GM18870 (cell line): ENCODE data around the gene SMCO4.

Experiments
- ATAC-seq: cut with Tn5 transposase; IDR thresholded peaks from one replicate; pipeline ENCODE4 v1.9.1; 2021; ENCODE audit warnings: moderate library complexity; ENCODE audit not compliant: unreplicated experiment

Gene SMCO4

GRCh38 chr11:93510196-93510873 lies 32.9 kb downstream of the SMCO4 start:
- no peak for ATAC-seq

GRCh38 chr11:93507517-93507916 lies 35.7 kb downstream of the SMCO4 start:
- no peak for ATAC-seq

- no peak for ATAC-seq
Observed at GRCh38 chr11:93505703-93506102, 37.5 kb downstream of the SMCO4 start.

- no peak for ATAC-seq
Observed at GRCh38 chr11:93504110-93505095, 38.8 kb downstream of the SMCO4 start.

GRCh38 chr11:93501856-93502255 lies 41.3 kb downstream of the SMCO4 start:
- no peak for ATAC-seq

- no peak for ATAC-seq
Observed at GRCh38 chr11:93500759-93501158, 42.4 kb downstream of the SMCO4 start.

- ATAC-seq: no peak
Observed at GRCh38 chr11:93498641-93499040, 44.5 kb downstream of the SMCO4 start.

GRCh38 chr11:93498161-93498560 lies 45.0 kb downstream of the SMCO4 start:
- no peak for ATAC-seq

- no peak for ATAC-seq
Observed at GRCh38 chr11:93497596-93497995, 45.6 kb downstream of the SMCO4 start.

GRCh38 chr11:93494357-93494756 lies 48.8 kb downstream of the SMCO4 start:
- no peak for ATAC-seq

GRCh38 chr11:93493252-93493897 lies 49.8 kb downstream of the SMCO4 start:
- ATAC-seq: no peak

GRCh38 chr11:93492464-93493251 lies 50.5 kb downstream of the SMCO4 start:
- ATAC-seq: no peak

- no peak for ATAC-seq
Observed at GRCh38 chr11:93491973-93492372, 51.2 kb downstream of the SMCO4 start.

- ATAC-seq: no peak
Observed at GRCh38 chr11:93490996-93491618, 52.1 kb downstream of the SMCO4 start.

- ATAC-seq: no peak
Observed at GRCh38 chr11:93489841-93490240, 53.4 kb downstream of the SMCO4 start.

GRCh38 chr11:93487032-93487483 lies 56.1 kb downstream of the SMCO4 start:
- no peak for ATAC-seq

GRCh38 chr11:93485983-93486382 lies 57.2 kb downstream of the SMCO4 start:
- ATAC-seq: no peak

- no peak for ATAC-seq
Observed at GRCh38 chr11:93484716-93485115, 58.5 kb downstream of the SMCO4 start.

- no peak for ATAC-seq
Observed at GRCh38 chr11:93482556-93482955, 60.6 kb downstream of the SMCO4 start.

GRCh38 chr11:93481696-93482095 lies 61.5 kb downstream of the SMCO4 start:
- ATAC-seq: no peak
